HG03066 (cell line): ENCODE data around the gene FAM120B.

ENCODE experiments used
- ATAC-seq: cut with Tn5 transposase; IDR thresholded peaks from one replicate; pipeline ENCODE4 v1.9.1; 2021; ENCODE audit warnings: low read depth; ENCODE audit not compliant: unreplicated experiment

FAM120B gene

DNA sequence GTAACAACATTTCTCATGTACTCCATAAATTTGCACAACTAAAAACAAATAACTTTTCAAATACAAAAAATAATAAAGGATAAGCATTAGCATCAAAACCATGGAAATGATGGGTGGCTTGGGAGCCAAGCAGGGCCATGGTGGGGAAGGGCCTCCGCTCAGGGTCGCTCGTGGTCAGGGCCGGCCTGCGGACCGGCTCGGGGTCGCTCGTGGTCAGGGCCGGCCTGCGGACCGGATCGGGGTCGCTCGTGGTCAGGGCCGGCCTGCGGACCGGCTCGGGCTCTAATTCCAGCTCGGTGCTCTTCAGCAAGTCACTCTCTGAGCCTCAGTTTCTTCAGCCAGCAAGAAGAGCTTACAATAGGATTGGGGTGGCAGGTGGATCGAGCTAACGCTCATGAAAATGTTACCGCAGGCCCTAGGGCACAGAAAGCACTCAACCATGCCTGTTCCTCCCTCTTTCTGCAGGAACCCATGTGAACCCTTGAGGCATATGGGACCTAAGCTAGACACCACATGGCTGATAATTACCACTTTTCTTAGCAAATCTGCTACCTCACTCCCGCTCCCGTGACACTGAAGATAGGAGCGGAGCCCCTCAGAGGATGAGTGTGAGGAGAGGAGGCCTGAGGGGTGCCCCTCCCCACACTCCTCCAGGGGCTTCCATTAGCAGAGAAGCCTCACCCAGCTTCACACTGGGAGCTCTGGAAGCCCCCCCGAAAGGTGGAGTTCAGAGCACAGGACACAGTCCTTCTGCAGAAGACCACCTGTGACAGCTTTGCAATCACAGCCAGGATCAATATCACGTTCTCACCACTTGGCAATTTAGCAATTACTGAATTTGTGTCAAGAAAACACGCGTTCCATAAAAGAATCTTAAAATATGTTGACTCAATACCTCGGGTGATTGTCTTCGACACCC, 143.5 kb downstream of the FAM120B start:
- ATAC-seq: no peak

DNA sequence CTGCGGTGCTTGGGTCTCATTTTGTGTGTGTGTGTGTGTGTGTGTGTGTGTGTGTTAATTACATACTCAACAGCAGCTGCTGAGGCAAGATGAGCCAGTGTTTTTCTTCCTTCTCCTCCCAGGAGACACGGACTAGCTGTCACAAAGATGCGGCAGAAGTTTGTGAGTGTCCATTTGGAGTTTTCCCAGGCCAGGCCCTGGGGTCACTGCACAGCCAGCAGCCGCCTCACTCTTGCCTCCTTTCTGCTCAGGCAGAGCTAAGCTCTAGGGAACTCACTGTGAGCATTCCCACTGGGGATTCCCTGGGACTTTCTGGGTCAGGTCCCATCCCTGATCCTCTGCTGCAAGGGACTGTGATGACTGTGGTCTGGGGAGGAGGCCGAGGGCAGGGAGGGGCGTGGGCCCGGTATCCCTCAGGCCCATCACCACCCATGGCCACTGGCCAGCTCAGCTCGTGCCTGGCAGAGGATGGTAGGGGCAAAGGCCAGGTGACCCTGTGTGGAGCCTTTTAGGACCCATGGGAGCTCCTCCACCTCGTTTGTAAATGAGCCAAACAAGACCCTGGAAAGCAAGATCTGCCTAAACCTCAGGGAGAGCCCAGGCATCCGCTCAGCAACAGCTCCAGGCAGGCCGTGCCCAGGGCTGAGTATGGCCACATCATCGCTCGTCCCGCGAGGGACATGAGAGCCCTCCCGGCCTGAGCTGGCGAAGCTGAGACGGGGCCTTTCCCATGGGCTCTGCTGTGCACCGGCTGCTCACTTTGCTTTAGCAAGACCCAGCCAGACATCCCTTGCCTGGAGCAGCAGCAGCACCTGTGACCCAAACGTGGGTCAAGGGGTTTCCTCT, 144.6 kb downstream of the FAM120B start:
- no peak for ATAC-seq

DNA sequence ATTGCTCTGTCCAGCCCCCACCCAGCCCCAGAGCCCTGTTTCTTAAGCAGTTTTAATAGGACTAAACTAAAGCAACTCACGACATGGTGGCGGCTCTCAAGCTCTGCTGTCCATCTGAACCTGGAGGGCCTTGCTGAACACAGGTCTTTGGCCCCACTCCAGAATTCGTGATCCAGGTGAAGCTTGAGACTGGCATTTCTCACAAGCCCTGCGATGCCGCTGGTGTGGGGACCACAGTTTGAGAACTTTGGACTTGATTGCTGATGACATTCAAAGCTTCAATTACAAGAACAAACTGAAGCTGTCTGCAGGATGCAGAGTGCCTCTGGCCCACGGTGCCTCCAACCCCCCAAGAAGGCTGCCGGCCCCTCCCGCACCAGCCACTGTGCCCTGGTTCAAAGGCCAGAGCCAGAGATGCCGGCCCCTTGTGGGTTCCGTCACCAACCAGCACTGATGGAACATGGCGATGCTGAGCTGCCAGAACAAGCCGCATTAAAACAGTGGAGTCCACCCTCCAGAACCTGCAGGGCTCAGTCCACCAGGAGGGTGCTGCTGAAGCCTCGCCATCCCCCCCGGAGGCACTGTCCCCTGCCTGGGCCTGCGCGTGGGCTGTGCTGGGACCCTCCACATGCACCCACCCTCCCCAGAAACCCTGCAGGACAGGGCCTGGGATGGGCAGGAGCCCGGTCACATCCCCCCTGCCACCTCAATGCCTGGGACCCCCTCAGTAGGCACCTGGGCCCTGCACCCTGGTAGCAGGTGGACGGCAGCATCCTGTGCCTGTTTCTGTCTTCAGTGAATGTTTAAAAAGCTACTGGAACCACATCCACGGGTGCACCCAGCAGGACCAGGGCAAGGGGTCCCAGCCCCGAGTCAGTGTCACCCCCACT, 145.4 kb downstream of the FAM120B start:
- no peak for ATAC-seq

DNA sequence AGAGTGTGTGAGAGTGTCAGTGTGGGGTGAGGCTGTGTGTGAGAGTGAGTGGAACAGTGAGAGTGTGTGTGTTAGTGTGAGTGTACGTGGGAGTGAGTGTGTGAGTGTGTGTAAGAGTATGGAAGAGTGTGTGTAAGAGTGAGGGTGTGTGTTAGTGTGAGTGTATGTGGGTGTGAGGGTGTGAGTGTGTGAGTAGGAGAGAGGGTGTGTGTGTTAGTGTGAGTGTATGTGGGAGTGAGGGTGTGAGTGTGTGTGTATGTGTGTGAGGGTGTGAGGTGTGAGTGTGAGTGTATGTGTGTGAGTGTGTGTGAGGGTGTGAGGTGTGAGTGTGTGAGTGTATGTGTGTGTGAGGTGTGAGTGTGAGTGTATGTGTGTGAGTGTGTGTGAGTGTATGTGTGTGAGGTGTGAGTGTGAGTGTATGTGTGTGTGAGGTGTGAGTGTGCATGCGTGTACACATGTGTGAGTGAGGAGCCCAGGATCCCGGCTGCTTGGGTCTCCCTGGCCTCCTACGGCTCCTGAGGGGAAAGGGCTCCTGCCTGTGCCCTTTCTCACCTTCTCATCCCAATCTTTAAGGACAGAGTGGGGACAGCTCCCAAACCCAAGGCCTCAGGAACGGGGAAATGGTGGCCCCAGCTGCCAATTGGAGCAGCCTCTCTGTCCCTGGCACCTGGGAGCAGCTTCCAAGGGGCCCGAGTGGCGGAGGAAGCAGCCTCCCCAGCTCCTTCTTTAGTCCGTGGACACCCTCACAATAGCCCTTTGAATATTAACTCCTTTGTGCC, 146.4 kb downstream of the FAM120B start:
- no peak for ATAC-seq

DNA sequence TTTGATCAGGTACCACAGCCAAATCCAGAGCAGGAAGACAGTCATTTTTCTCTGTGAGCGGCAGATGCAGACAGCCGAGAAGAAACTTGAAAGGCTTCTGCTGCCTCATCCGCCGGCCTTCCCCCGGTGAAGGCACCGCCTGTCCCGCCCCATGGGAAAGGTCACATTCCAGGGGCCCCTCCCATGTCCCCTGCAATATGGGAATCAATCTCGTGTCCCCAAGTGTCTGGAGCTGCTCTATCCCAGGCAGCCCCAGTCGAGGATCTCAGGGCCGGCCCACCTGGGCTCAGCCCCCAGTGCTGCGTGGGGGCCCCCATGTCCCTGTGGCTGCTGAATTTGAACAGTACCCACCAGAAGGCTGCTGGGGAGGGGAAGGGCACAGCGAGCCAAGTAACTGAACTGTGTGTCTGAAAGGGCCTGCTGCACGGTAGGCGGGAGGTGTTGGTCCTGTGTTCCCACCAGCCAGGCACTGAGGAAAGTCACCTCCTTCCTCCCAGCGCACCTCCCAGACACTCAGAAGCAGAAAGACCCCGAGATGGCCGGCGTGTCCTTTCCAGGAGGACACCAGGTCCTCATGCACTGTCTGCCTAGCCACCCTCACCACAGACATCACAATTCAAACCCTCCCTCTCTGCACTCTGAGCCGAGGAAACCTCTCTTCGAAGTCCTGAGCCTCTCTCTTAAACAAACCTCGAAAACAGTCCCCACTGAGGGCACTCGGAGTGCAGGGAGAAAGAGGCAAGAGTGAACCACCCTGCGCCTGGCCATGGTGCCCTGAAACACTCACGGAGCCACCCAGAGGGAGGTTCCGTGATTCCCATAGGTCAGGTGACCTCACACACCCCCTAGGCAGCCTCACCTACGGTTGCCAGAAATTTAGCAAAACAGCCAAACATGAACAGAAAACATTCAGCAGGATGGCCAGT, 147.3 kb downstream of the FAM120B start:
- ATAC-seq: no peak

DNA sequence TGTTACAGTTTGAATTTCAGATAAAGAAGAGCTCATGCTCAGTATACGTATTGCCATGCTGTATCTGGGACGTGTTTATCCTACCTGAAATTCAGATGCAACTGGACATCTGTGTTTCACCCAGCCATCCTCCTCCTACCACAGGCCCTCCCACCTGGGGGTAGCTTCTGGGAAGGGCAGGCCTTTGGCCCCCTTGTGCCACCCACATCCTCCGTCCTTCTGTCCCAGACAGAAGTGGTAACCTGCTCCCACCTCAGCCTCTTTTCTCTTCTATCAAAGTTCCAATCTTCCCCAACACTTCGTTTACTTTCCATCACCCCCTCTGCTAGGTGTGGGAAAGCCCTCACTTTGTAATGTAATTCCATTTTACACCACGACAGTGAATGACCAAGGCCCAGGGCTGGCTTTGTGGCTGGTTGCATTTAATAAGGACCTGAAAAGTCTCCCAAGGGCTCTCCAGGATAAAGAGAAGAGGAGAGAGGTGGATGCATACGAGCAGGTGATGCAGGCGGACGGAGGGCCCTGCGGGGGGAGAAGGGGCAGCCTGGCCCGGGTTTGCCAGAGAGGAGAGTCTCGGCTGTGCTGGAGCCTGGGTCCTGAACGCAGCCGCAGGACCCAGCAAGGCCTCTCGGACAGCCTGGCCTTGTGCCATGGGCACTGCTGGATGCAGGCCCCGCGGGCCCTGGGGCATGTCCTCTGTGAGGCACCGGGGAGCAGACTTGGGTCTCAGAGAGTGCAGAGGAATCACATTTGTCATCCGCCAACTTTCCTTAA, 148.1 kb downstream of the FAM120B start:
- no peak for ATAC-seq

DNA sequence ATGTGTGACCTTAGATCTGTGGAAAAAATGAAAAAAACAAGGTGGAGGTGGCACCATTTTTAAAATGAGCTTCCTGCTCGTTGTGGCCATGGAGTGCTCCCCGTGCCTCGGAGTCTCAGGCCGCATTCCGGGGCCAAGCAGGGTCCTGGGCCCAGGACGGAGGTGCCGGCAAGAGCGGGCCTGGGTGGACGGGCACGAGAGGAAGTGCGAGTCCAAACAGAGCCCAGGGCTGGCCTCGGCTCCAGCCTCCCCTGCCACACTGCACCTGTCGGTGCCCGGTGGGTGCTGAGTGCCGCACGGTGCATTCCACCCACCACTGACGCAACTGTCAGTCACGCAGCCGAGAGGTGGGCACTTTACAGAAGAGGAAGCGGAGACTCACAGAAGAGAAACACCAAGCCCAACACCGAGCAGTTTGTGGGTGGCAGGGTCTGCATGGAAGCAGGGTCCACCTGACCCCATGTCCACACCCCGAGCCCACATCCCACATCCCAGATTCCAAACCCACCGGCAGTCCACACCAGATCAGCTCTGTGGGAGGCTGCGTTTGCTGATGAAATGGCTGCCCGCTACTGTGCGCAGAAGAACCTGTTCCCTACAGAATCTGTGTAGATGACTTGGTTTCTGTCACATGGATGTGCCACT, 148.9 kb downstream of the FAM120B start:
- no peak for ATAC-seq

DNA sequence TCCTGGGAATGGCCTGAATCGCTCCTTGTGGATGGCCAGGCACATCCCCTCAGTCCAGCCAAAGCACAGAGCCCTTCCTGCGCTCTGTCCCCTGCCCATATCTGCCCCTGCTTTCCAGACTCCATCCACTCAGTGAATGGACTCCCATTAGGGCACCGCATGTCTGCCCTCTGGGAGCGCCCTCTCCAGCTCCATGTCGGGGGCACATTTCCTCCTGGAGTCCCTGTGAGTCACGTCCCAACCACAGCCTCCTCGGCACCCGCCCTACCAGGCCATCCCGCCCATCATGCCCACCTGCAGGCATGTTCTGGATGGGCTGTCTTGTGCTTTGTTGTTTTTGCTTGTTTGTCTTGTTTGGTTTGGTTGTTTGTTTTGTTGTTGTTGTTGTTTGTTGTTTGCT, 149.8 kb downstream of the FAM120B start:
- ATAC-seq: no peak
